K562 (cell line): ENCODE results near the gene SNRNP48. TPM values are rescaled to one million over a fixed set of nuclear protein-coding genes. Genes with fewer than 3 reads are reported as not detected.

Experiments
- ATAC-seq: fragments of 200-7000 bp; cut with Tn5 transposase; 3 replicates; pipeline ENCODE4 v1.9.1; 2020; ENCODE audit warnings: moderate library complexity
- BruUV-seq: library from RNA; stranded (reverse); fragments of 400-500 nt; replicated peaks from 2 replicates; lab custom pipeline; 2021; lab: Mats Ljungman, UMichigan
- CTCF ChIA-PET: fragments of 300-600 bp; formaldehyde crosslinking; extraction: SDS; loops from one replicate; lab custom pipeline; 2021; ENCODE audit warnings: low intra/inter-chr PET ratio; lab: Yijun Ruan, JAX
- POLR2A ChIA-PET: fragments of 300-600, 350-650 bp; sonication (Branson Sonifier 250); formaldehyde crosslinking; extraction: SDS; loops from one replicate; lab custom pipeline; 2021; ENCODE audit warnings: antibody characterized with exemption, inconsistent platforms; lab: Yijun Ruan, JAX
- DNase-seq, 4 experiments: peaks; one replicate each; pipeline versions ENCODE4 v3.0.0 to v3.0.0-alpha.2; 2011 to 2018; ENCODE audit warnings: low spot score in 3 of 4, mixed read lengths in 3 of 4; ENCODE audit errors: extremely low read depth in 1 of 4
- FAIRE-seq: peaks from 2 replicates; lab custom pipeline; 2011; peaks lifted over from hg19 to GRCh38; lab: Jason Lieb, UNC
- H2AFZ ChIP-seq: 2 replicates; pipeline ENCODE4 v1.6.0; 2011; ENCODE audit warnings: low read depth, low read length, control low read depth, inconsistent platforms
- H3K27ac ChIP-seq: fragments of 200-600 bp; 3 replicates; pipeline ENCODE4 v1.8.0; 2011; ENCODE audit warnings: low read depth, mild to moderate bottlenecking, control low read depth, inconsistent platforms, low read length, moderate library complexity, mixed read lengths; ENCODE audit errors: extremely low read depth
- H3K27me3 ChIP-seq, 2 experiments: fragments of 300-600 bp in 1 of 2; 2 replicates in 1 of 2; 3 replicates in 1 of 2; pipeline versions ENCODE4 v1.6.0 to v1.8.0; 2011; ENCODE audit warnings: inconsistent platforms in 2 of 2, low read length in 2 of 2, mild to moderate bottlenecking in 1 of 2, mixed read lengths in 1 of 2, moderate library complexity in 1 of 2; ENCODE audit not compliant: control insufficient read depth in 2 of 2, insufficient read depth in 2 of 2
- H3K36me3 ChIP-seq: fragments of 300-600 bp; 3 replicates; pipeline ENCODE4 v1.8.0; 2011; ENCODE audit warnings: mild to moderate bottlenecking, low read length, inconsistent platforms; ENCODE audit not compliant: control insufficient read depth, insufficient read depth
- H3K4me1 ChIP-seq, 2 experiments: fragments of 200-600 bp in 1 of 2; replicated peaks in 1 of 2; 2 replicates in 1 of 2; 3 replicates in 1 of 2; pipeline versions ENCODE4 v1.5.1 to v1.8.0; 2011; ENCODE audit warnings: inconsistent platforms in 2 of 2, low read length in 2 of 2, mild to moderate bottlenecking in 1 of 2, mixed read lengths in 1 of 2, moderate library complexity in 1 of 2; ENCODE audit not compliant: control insufficient read depth in 2 of 2, insufficient read depth in 2 of 2
- H3K4me2 ChIP-seq: 2 replicates; pipeline ENCODE4 v1.6.1; 2011; ENCODE audit warnings: low read length, control low read depth, inconsistent platforms, mixed read lengths; ENCODE audit not compliant: insufficient read depth
- H3K4me3 ChIP-seq: fragments of 200-600 bp; sonication (generic), shearing (Covaris generic); 2 replicates; pipeline ENCODE4 v1.5.1; 2016; ENCODE audit warnings: control low read depth, inconsistent platforms
- H3K79me2 ChIP-seq: fragments of 200-600 bp; 3 replicates; pipeline ENCODE4 v1.8.0; 2011; ENCODE audit warnings: low read length, inconsistent platforms; ENCODE audit not compliant: control insufficient read depth, insufficient read depth
- H3K9ac ChIP-seq, 2 experiments: 2 replicates each; pipeline versions ENCODE4 v1.6.0 to v1.6.1; 2011; ENCODE audit warnings: low read depth in 2 of 2, low read length in 2 of 2, control low read depth in 1 of 2, inconsistent platforms in 1 of 2, mild to moderate bottlenecking in 1 of 2, mixed read lengths in 1 of 2; ENCODE audit not compliant: insufficient read depth in 1 of 2
- H3K9me1 ChIP-seq: one replicate; pipeline ENCODE4 v1.6.0; 2011; ENCODE audit warnings: inconsistent platforms, mild to moderate bottlenecking, low read length, moderate library complexity; ENCODE audit not compliant: control insufficient read depth, insufficient read depth
- H3K9me3 ChIP-seq: replicated peaks from 2 replicates; pipeline ENCODE4 v1.5.1; 2011; ENCODE audit warnings: low read depth, low read length, inconsistent platforms; ENCODE audit not compliant: control insufficient read depth, insufficient read depth
- H4K20me1 ChIP-seq: replicated peaks from 2 replicates; pipeline ENCODE4 v1.6.1; 2011; ENCODE audit warnings: low read length, inconsistent platforms, mixed read lengths; ENCODE audit not compliant: control insufficient read depth, insufficient read depth
- BRD4 ChIP-seq: fragments of 200-600 bp; sonication (generic); IDR thresholded peaks from 2 replicates; pipeline ENCODE4 v1.6.1; 2017; ENCODE audit warnings: inconsistent platforms
- CBX8 ChIP-seq: fragments of 200-600 bp; sonication (generic); IDR thresholded peaks from 2 replicates; pipeline ENCODE4 v1.6.1; 2012; ENCODE audit warnings: borderline replicate concordance, mixed run types, low read depth, mild to moderate bottlenecking, moderate library complexity, mixed read lengths, low read length, control low read depth, inconsistent platforms; ENCODE audit not compliant: poor library complexity, severe bottlenecking; ENCODE audit errors: extremely low read depth
- DPF2 ChIP-seq: fragments of 450-650 bp; IDR thresholded peaks from 2 replicates; pipeline ENCODE4 v1.6.1; 2016
- FOXA3 ChIP-seq, 2 experiments: fragments of 450-650 bp in 1 of 2; sonication (generic) in 1 of 2; formaldehyde crosslinking; IDR thresholded peaks in 1 of 2; conservative IDR thresholded peaks in 1 of 2; 2 replicates each; pipeline versions ENCODE4 v1.4.0 to v1.8.0; 2020 to 2022; ENCODE audit warnings: mild to moderate bottlenecking in 2 of 2, missing genetic modification reagents in 1 of 2
- HIVEP1 ChIP-seq: fragments of 250-450 bp; sonication (Bioruptor Pico); IDR thresholded peaks from 2 replicates; pipeline ENCODE4 v1.4.0; 2020; ENCODE audit warnings: mild to moderate bottlenecking
- NCOA4 ChIP-seq: fragments of 450-650 bp; IDR thresholded peaks from 2 replicates; pipeline ENCODE4 v1.6.1; 2018; ENCODE audit warnings: mild to moderate bottlenecking; ENCODE audit not compliant: partially characterized antibody
- NFATC3 ChIP-seq: fragments of 450-650 bp; IDR thresholded peaks from 2 replicates; pipeline ENCODE4 v1.6.1; 2017; ENCODE audit warnings: mild to moderate bottlenecking
- NFRKB ChIP-seq: fragments of 450-650 bp; IDR thresholded peaks from 2 replicates; pipeline ENCODE4 v1.6.1; 2016; ENCODE audit warnings: low read depth
- NONO ChIP-seq, 2 experiments: fragments of 200-400 bp in 1 of 2; fragments of 450-650 bp in 1 of 2; formaldehyde crosslinking in 1 of 2; IDR thresholded peaks; 2 replicates each; pipeline ENCODE4 v1.6.1; 2017; ENCODE audit warnings: low read depth in 2 of 2, mild to moderate bottlenecking in 2 of 2, moderate library complexity in 2 of 2, low read length in 1 of 2
- POU5F1 ChIP-seq: fragments of 150-350 bp; IDR thresholded peaks from 2 replicates; pipeline ENCODE4 v1.6.1; 2014; ENCODE audit warnings: borderline replicate concordance, low read length, low read depth, mild to moderate bottlenecking; ENCODE audit not compliant: partially characterized antibody
- PRMT5 ChIP-seq: sonication (generic); formaldehyde crosslinking; IDR thresholded peaks from 2 replicates; pipeline ENCODE4 v1.5.0; 2020; ENCODE audit warnings: missing genetic modification reagents
- PRPF4 ChIP-seq: fragments of 200-400 bp; formaldehyde crosslinking; IDR thresholded peaks from one replicate; pipeline ENCODE4 v1.6.1; 2017; ENCODE audit warnings: low read length, low read depth, mild to moderate bottlenecking; ENCODE audit not compliant: insufficient read depth, poor library complexity, severe bottlenecking
- SMC3 ChIP-seq: conservative IDR thresholded peaks from 2 replicates; pipeline ENCODE4 v1.6.1; 2011; ENCODE audit warnings: low read depth, low read length, improper control_type of control experiment; ENCODE audit not compliant: insufficient read depth
- ZC3H4 ChIP-seq: sonication (generic); formaldehyde crosslinking; IDR thresholded peaks from 2 replicates; pipeline ENCODE4 v1.9.0; 2021; ENCODE audit warnings: missing genetic modification reagents, borderline replicate concordance
- ZNF408 ChIP-seq: fragments of 250-450 bp; sonication (Bioruptor Pico); IDR thresholded peaks from 2 replicates; pipeline ENCODE4 v1.4.0; 2020; ENCODE audit warnings: low read depth, mild to moderate bottlenecking, moderate library complexity
- WGBS: fragments of 100-300 bp; shearing (Covaris generic); methylation state at CpG from one replicate; pipeline ENCODE4 v1.1.6; 2016; ENCODE audit warnings: low coverage, mixed read lengths; ENCODE audit not compliant: insufficient coverage; ENCODE audit errors: missing lambda C conversion rate; 5-methylcytosine and 5-hydroxymethylcytosine counted together
- in situ Hi-C: fragments of 300-500 bp; cut with MboI; formaldehyde crosslinking; loops from 4 replicates; pipeline ENCODE4 v1.15.0; 2018; ENCODE audit warnings: inconsistent platforms, mixed read lengths
- intact Hi-C: fragments of 100-400 bp; cut with micrococcal nuclease; formaldehyde crosslinking; loops from 2 replicates; pipeline ENCODE4 v1.14.2; 2022
- polyA plus RNA-seq, 8 experiments: library from polyadenylated mRNA; depleted of rRNA in 4 of 8; stranded (reverse) in 5 of 8; unstranded in 3 of 8; fragments of >200 nt; fragmentation: Nextera tagmentation in 2 of 8; fragmentation: Illumina TruSeq in 1 of 8; extraction: Ambion mirVana in 2 of 8; extraction: Trizol in 1 of 8; gene quantifications; 2 replicates each; pipeline versions ENCODE4 v1.2.1 to v1.2.3, GENCODE V29; 2011 to 2014; ENCODE audit warnings: inconsistent platforms in 1 of 8, missing spikeins in 1 of 8
- total RNA-seq, 7 experiments: library from RNA; depleted of rRNA in 6 of 7; stranded (reverse); fragments of >200 nt in 6 of 7; fragmentation: Illumina TruSeq in 2 of 7; extraction: Trizol in 2 of 7; gene quantifications; 2 replicates each; pipeline versions ENCODE4 v1.2.1 to v1.2.3, GENCODE V29; 2011 to 2021; ENCODE audit warnings: low replicate concordance in 1 of 7
- TF ChIP-seq, protein P1 (sequence below): sonication (generic); formaldehyde crosslinking; IDR thresholded peaks from 2 replicates; pipeline ENCODE4 v1.8.0; 2022; ENCODE audit warnings: missing genetic modification reagents, mild to moderate bottlenecking, borderline replicate concordance

Gene SNRNP48
- total and polyA plus RNA-seq, 9 of the 15 experiments (the other 6 are each of a cell fraction or from before 2014, with no cell fraction given), result 6.2 to 32.9 (median 18.6) TPM

DNA sequence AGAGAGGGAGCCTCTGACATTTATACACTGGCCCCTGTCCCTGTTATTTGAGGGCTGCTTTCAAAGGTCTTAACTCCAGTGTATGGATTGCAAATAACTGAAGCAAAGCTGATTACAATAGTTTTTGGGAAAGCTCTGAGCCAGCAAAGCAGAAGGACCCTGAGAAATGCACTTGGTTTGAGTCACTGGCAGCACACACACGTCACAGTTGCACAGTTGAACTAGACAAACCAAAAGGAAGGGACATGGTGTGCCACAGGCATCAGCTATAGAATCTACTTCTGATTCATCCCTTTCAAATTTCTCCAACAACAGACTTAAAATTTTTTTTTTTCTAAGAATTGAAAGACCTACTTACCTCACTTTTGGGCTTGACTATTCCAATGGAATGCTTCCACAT lies 56.4 kb downstream of the SNRNP48 start (continued):
- TF ChIP-seq POU5F1 (no peak), CBX8 (no peak), NONO (IDR thresholded peaks at IDR 0.05; ENCODE audit: low read depth in 2 of 2, low read length in 1 of 2) (no peak), ZNF408 (CRISPR knock-in tag) (no peak), DPF2 (no peak), SMC3 (no peak), NFRKB (no peak), BRD4 (no peak)

- H3K36me3 ChIP-seq, result no peaks in the 10 kb centered on the region
- FAIRE-seq, result no peak
- H3K4me1 ChIP-seq, result no peaks in the 10 kb centered on the region
- H3K4me3 ChIP-seq, result no peak overlapping the region
- ChIA-PET POLR2A (interaction anchor here (0.6 to 0.9 kb wide), 2 partner anchors 8 to 185 kb away, joined by 3 read pairs; no protein-coding TSS in a partner anchor), CTCF (no interaction called here)
- H2AFZ ChIP-seq, result no peak overlapping the region
- H4K20me1 ChIP-seq, result no peaks in the 10 kb centered on the region; the same call in 1 of the 2 replicates
- no peaks in the 10 kb centered on the region for H3K9me1 ChIP-seq
- WGBS, result 0% methylated on average over 1 of the region's 1 CpG
- H3K27ac ChIP-seq, result no peak overlapping the region
- no TSS peak for BruUV-seq
- no peak for ATAC-seq
- in situ Hi-C loops, result no loop called here
- H3K9me3 ChIP-seq, result no peaks in the 10 kb centered on the region
- H3K27me3 ChIP-seq, result peaks cover 27 to 38% of the 10 kb centered on the region in 2 experiments
- H3K79me2 ChIP-seq, result no peaks in the 10 kb centered on the region
- no peak for DNase-seq
- no peak overlapping the region for H3K9ac ChIP-seq
- no peak overlapping the region for H3K4me2 ChIP-seq
- no peak for TF ChIP-seq PRPF4
- TF ChIP-seq, protein P1, sequence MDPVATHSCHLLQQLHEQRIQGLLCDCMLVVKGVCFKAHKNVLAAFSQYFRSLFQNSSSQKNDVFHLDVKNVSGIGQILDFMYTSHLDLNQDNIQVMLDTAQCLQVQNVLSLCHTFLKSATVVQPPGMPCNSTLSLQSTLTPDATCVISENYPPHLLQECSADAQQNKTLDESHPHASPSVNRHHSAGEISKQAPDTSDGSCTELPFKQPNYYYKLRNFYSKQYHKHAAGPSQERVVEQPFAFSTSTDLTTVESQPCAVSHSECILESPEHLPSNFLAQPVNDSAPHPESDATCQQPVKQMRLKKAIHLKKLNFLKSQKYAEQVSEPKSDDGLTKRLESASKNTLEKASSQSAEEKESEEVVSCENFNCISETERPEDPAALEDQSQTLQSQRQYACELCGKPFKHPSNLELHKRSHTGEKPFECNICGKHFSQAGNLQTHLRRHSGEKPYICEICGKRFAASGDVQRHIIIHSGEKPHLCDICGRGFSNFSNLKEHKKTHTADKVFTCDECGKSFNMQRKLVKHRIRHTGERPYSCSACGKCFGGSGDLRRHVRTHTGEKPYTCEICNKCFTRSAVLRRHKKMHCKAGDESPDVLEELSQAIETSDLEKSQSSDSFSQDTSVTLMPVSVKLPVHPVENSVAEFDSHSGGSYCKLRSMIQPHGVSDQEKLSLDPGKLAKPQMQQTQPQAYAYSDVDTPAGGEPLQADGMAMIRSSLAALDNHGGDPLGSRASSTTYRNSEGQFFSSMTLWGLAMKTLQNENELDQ (CRISPR knock-in tag), result no peak
- no peak for TF ChIP-seq NFATC3
- TF ChIP-seq FOXA3 (CRISPR knock-in tag; conservative IDR thresholded peaks at IDR 0.05 in 1 of 2, IDR thresholded peaks at IDR 0.05 in 1 of 2), result no peak
- TF ChIP-seq HIVEP1 (CRISPR knock-in tag), result no peak
- no peak for TF ChIP-seq PRMT5 (CRISPR knock-in tag)
- no peak for TF ChIP-seq NCOA4
- TF ChIP-seq ZC3H4 (CRISPR knock-in tag), result no peak
- intact Hi-C loops, result no loop called here
Measured at GRCh38 chr6:7647504-7647903, 57.5 kb downstream of the SNRNP48 start.
